ENCODE results near the gene C3orf80. TPM values are rescaled to one million over a fixed set of nuclear protein-coding genes. Genes with fewer than 3 reads are reported as not detected.
"Not testable (repeated sequence)": the region's sequence is repeated elsewhere in the genome, so short reads cannot be mapped to it uniquely, and the experiment has no call there.

C3orf80 gene
- total RNA-seq, 1 experiment from 2014 or later, result 0.14 TPM

- Histone ChIP-seq H3K4me3 (no peak overlapping the region), H3K36me3 (no peaks in the 10 kb centered on the region), H3K9me3 (replicated peaks) (no peaks in the 10 kb centered on the region), H3K27me3 (no peaks in the 10 kb centered on the region; the same call in 1 of the 2 replicates), H3K27ac (no peak overlapping the region), H3K4me1 (no peaks in the 10 kb centered on the region)
- no peak for DNase-seq
Measured at GRCh38 chr3:160227419-160227818, 2.2 kb downstream of the C3orf80 start.

- Histone ChIP-seq H3K9me3 (replicated peaks) (no peaks in the 10 kb centered on the region), H3K4me3 (no peak overlapping the region), H3K27ac (no peak overlapping the region), H3K36me3 (no peaks in the 10 kb centered on the region), H3K27me3 (no peaks in the 10 kb centered on the region; the same call in 1 of the 2 replicates), H3K4me1 (no peaks in the 10 kb centered on the region)
- no peak for DNase-seq
Measured at GRCh38 chr3:160232014-160232413, 6.8 kb downstream of the C3orf80 start.

- H3K4me1 ChIP-seq; H3K27ac ChIP-seq; H3K4me3 ChIP-seq; DNase-seq; H3K9me3 ChIP-seq (replicated peaks); H3K36me3 ChIP-seq; H3K27me3 ChIP-seq: not testable (repeated sequence)
Measured at GRCh38 chr3:160240719-160241118, 15.5 kb downstream of the C3orf80 start.

GRCh38 chr3:160245261-160245800 is 20.1 kb downstream of the C3orf80 start:
- Histone ChIP-seq H3K4me3 (no peak overlapping the region), H3K9me3 (replicated peaks) (0 out of 2 replicates have a peak, but pooled peaks cover 3% of the 10 kb centered on the region), H3K27ac (peak overlapping the region; percentile 75), H3K4me1 (peaks cover 6% of the 10 kb centered on the region), H3K36me3 (no peaks in the 10 kb centered on the region), H3K27me3 (no peaks in the 10 kb centered on the region)
- peak; percentile 52 to 61 for DNase-seq

GRCh38 chr3:160247766-160248165 is 22.5 kb downstream of the C3orf80 start:
- no peaks in the 10 kb centered on the region for H3K36me3 ChIP-seq
- H3K9me3 ChIP-seq (replicated peaks), result 0 out of 2 replicates have a peak, but pooled peaks cover 3% of the 10 kb centered on the region
- H3K4me3 ChIP-seq, result no peak overlapping the region
- no peak for DNase-seq
- H3K27ac ChIP-seq, result no peak overlapping the region
- no peaks in the 10 kb centered on the region for H3K27me3 ChIP-seq
- H3K4me1 ChIP-seq, result peaks cover 6% of the 10 kb centered on the region

- DNase-seq, result no peak
- no peak overlapping the region for H3K27ac ChIP-seq
- no peaks in the 10 kb centered on the region for H3K4me1 ChIP-seq
- no peaks in the 10 kb centered on the region for H3K9me3 ChIP-seq (replicated peaks)
- H3K36me3 ChIP-seq, result no peaks in the 10 kb centered on the region
- H3K27me3 ChIP-seq, result no peaks in the 10 kb centered on the region
- no peak overlapping the region for H3K4me3 ChIP-seq
Measured at GRCh38 chr3:160253298-160253697, 28.1 kb downstream of the C3orf80 start.

GRCh38 chr3:160257606-160258005 is 32.4 kb downstream of the C3orf80 start:
- Histone ChIP-seq H3K27me3 (no peaks in the 10 kb centered on the region), H3K4me3 (no peak overlapping the region), H3K27ac (no peak overlapping the region), H3K4me1 (no peaks in the 10 kb centered on the region), H3K36me3 (no peaks in the 10 kb centered on the region), H3K9me3 (replicated peaks) (no peaks in the 10 kb centered on the region)
- no peak for DNase-seq

GRCh38 chr3:160259589-160259988 is 34.4 kb downstream of the C3orf80 start:
- Histone ChIP-seq H3K27ac (no peak overlapping the region), H3K4me3 (no peak overlapping the region), H3K9me3 (replicated peaks) (no peaks in the 10 kb centered on the region), H3K4me1 (no peaks in the 10 kb centered on the region), H3K27me3 (no peaks in the 10 kb centered on the region), H3K36me3 (no peaks in the 10 kb centered on the region)
- DNase-seq, result no peak

GRCh38 chr3:160260587-160261270 is 35.5 kb downstream of the C3orf80 start:
- no peaks in the 10 kb centered on the region for H3K9me3 ChIP-seq (replicated peaks)
- no peak for DNase-seq
- no peaks in the 10 kb centered on the region for H3K36me3 ChIP-seq
- no peak overlapping the region for H3K4me3 ChIP-seq
- no peak overlapping the region for H3K27ac ChIP-seq
- H3K4me1 ChIP-seq, result no peaks in the 10 kb centered on the region
- H3K27me3 ChIP-seq, result no peaks in the 10 kb centered on the region

GRCh38 chr3:160265088-160265487 is 39.9 kb downstream of the C3orf80 start:
- Histone ChIP-seq H3K4me3 (no peak overlapping the region), H3K27ac (no peak overlapping the region), H3K4me1 (no peaks in the 10 kb centered on the region), H3K36me3 (peaks cover 2% of the 10 kb centered on the region; the same call in 1 of the 2 replicates), H3K9me3 (replicated peaks) (no peaks in the 10 kb centered on the region), H3K27me3 (no peaks in the 10 kb centered on the region)
- no peak for DNase-seq

Other genes with a start within 250 kb of the C3orf80 start
- 0.05 TPM in 1 of 2 replicates, not detected in the other for gene IL12A, start 236.6 kb upstream of the C3orf80 start, total RNA-seq (2014; rRNA removed; shearing (Covaris generic))
- 25.4 and 30.4 TPM in 2 replicates for gene IFT80, start 173.8 kb downstream of the C3orf80 start, total RNA-seq (2014; rRNA removed; shearing (Covaris generic))
- gene SMC4, start 174.2 kb downstream of the C3orf80 start, total RNA-seq (2014; rRNA removed; shearing (Covaris generic)), result 275 and 316 TPM in 2 replicates
- 39.1 and 39.9 TPM in 2 replicates for gene TRIM59, start 224.4 kb downstream of the C3orf80 start, total RNA-seq (2014; rRNA removed; shearing (Covaris generic))

Data from SJCRH30 (cell line).